HCT116 (cell line): ENCODE data around the gene RGS7. TPM values are rescaled to one million over a fixed set of nuclear protein-coding genes. Genes with fewer than 3 reads are reported as not detected.

Source experiments
- ATAC-seq: fragments of 200-7000 bp; cut with Tn5 transposase; 2 replicates; pipeline ENCODE4 v1.9.1; 2020; ENCODE audit warnings: mild to moderate bottlenecking, moderate library complexity
- BruUV-seq: library from RNA; stranded (reverse); fragments of 400-500 nt; replicated peaks from 2 replicates; lab custom pipeline; 2021; lab: Mats Ljungman, UMichigan
- CTCF ChIA-PET: fragments of 300-600 bp; sonication (Branson Sonifier 250); formaldehyde crosslinking; loops from one replicate; lab custom pipeline; 2021; ENCODE audit warnings: antibody characterized with exemption; lab: Charles Lee
- POLR2A ChIA-PET: fragments of 300-600, 350-600 bp; sonication (Branson Sonifier 250); formaldehyde crosslinking; loops from one replicate; lab custom pipeline; 2021; ENCODE audit warnings: antibody characterized with exemption; lab: Charles Lee
- RAD21 ChIA-PET, 2 experiments: fragments of 300-600 bp; sonication (Branson Sonifier 250); formaldehyde crosslinking; loops; one replicate each; lab custom pipeline; 2023; ENCODE audit warnings: low total read pairs in 2 of 2; ENCODE audit not compliant: uncharacterized antibody in 2 of 2, unreplicated experiment in 2 of 2, low non-redundant PET in 1 of 2; lab: Charles Lee
- DNase-seq: peaks from one replicate; pipeline ENCODE4 v3.0.0-alpha.2; 2010; ENCODE audit warnings: low read depth, low spot score
- H2AFZ ChIP-seq: fragments of 200-600 bp; shearing (Covaris generic), sonication (generic); 2 replicates; pipeline ENCODE4 v1.6.1; 2017; ENCODE audit warnings: low read depth, mixed run types, mixed read lengths, antibody characterized with exemption, low read length; ENCODE audit not compliant: poor library complexity, severe bottlenecking
- H3K27ac ChIP-seq: 2 replicates; pipeline ENCODE4 v1.5.1; 2012; ENCODE audit warnings: low read depth, low read length
- H3K27me3 ChIP-seq: fragments of 200-600 bp; sonication (generic); 2 replicates; pipeline ENCODE4 v1.6.1; 2016; ENCODE audit warnings: mixed run types, low read length, mixed read lengths; ENCODE audit not compliant: insufficient read depth
- H3K36me3 ChIP-seq, 2 experiments: fragments of 200-500 bp in 1 of 2; fragments of 200-600 bp in 1 of 2; sonication (Bioruptor generic) in 1 of 2; sonication (generic) in 1 of 2; 2 replicates each; pipeline versions ENCODE4 v1.5.1 to v1.6.1; 2014 to 2016; ENCODE audit warnings: low read length in 2 of 2, inconsistent platforms in 1 of 2, mixed read lengths in 1 of 2, mixed run types in 1 of 2; ENCODE audit not compliant: insufficient read depth in 2 of 2, control insufficient read depth in 1 of 2
- H3K4me1 ChIP-seq, 2 experiments: fragments of 200-600 bp in 1 of 2; sonication (generic) in 1 of 2; 2 replicates each; pipeline versions ENCODE4 v1.5.1 to v1.6.1; 2012 to 2017; ENCODE audit warnings: low read length in 2 of 2, inconsistent platforms in 1 of 2, mild to moderate bottlenecking in 1 of 2, mixed read lengths in 1 of 2, mixed run types in 1 of 2, moderate library complexity in 1 of 2; ENCODE audit not compliant: insufficient read depth in 2 of 2, control insufficient read depth in 1 of 2
- H3K4me2 ChIP-seq: fragments of 200-600 bp; sonication (generic); 2 replicates; pipeline ENCODE4 v1.6.1; 2017; ENCODE audit warnings: mixed run types, low read length, mixed read lengths
- H3K4me3 ChIP-seq, 2 experiments: fragments of 200-600 bp in 1 of 2; sonication (generic) in 1 of 2; replicated peaks in 1 of 2; 2 replicates each; pipeline ENCODE4 v1.5.1; 2011 to 2016; ENCODE audit warnings: low read length in 2 of 2, control low read depth in 1 of 2, low read depth in 1 of 2, mild to moderate bottlenecking in 1 of 2, mixed read lengths in 1 of 2, mixed run types in 1 of 2
- H3K79me2 ChIP-seq: fragments of 200-600 bp; sonication (generic); 2 replicates; pipeline ENCODE4 v1.6.1; 2017; ENCODE audit warnings: mild to moderate bottlenecking, mixed run types, low read length, moderate library complexity, mixed read lengths; ENCODE audit not compliant: insufficient read depth
- H3K9ac ChIP-seq: fragments of 200-600 bp; sonication (generic); 2 replicates; pipeline ENCODE4 v1.6.1; 2016; ENCODE audit warnings: low read length, mixed read lengths
- H3K9me2 ChIP-seq: fragments of 200-600 bp; sonication (generic), shearing (Covaris generic); 2 replicates; pipeline ENCODE4 v1.6.1; 2017; ENCODE audit warnings: mixed run types, mild to moderate bottlenecking, moderate library complexity; ENCODE audit not compliant: insufficient read depth
- H3K9me3 ChIP-seq, 2 experiments: fragments of 200-500 bp in 1 of 2; fragments of 200-600 bp in 1 of 2; sonication (Bioruptor generic) in 1 of 2; sonication (generic) in 1 of 2; 2 replicates each; pipeline ENCODE4 v1.6.1; 2014 to 2017; ENCODE audit warnings: low read length in 2 of 2, mixed read lengths in 2 of 2, inconsistent platforms in 1 of 2, low read depth in 1 of 2, mild to moderate bottlenecking in 1 of 2, mixed run types in 1 of 2, moderate library complexity in 1 of 2; ENCODE audit not compliant: control insufficient read depth in 1 of 2, insufficient read depth in 1 of 2
- H4K20me1 ChIP-seq: fragments of 200-600 bp; sonication (generic), shearing (Covaris generic); 2 replicates; pipeline ENCODE4 v1.6.1; 2017; ENCODE audit warnings: mixed run types, mild to moderate bottlenecking, moderate library complexity; ENCODE audit not compliant: insufficient read depth
- JUND ChIP-seq: IDR thresholded peaks from 2 replicates; pipeline ENCODE4 v1.6.1; 2012
- intact Hi-C: fragments of 100-400 bp; cut with micrococcal nuclease; formaldehyde crosslinking; loops from 2 replicates; pipeline ENCODE4 v1.10.0; 2022
- total RNA-seq: library from RNA; stranded (reverse); gene quantifications from one replicate; pipeline ENCODE4 v1.2.1, GENCODE V29; 2021; ENCODE audit not compliant: unreplicated experiment
- TF ChIP-seq, protein P1 (sequence below): IDR thresholded peaks from 2 replicates; pipeline ENCODE4 v1.6.1; 2011; ENCODE audit warnings: mild to moderate bottlenecking, low read length, moderate library complexity; ENCODE audit not compliant: insufficient replicate concordance; ENCODE audit errors: extremely low read depth
- TF ChIP-seq, protein P2 (sequence below): IDR thresholded peaks from 2 replicates; pipeline ENCODE4 v1.6.1; 2012; ENCODE audit warnings: low read depth

The RGS7 gene
- total RNA-seq, 1 experiment from 2014 or later: not detected

DNA sequence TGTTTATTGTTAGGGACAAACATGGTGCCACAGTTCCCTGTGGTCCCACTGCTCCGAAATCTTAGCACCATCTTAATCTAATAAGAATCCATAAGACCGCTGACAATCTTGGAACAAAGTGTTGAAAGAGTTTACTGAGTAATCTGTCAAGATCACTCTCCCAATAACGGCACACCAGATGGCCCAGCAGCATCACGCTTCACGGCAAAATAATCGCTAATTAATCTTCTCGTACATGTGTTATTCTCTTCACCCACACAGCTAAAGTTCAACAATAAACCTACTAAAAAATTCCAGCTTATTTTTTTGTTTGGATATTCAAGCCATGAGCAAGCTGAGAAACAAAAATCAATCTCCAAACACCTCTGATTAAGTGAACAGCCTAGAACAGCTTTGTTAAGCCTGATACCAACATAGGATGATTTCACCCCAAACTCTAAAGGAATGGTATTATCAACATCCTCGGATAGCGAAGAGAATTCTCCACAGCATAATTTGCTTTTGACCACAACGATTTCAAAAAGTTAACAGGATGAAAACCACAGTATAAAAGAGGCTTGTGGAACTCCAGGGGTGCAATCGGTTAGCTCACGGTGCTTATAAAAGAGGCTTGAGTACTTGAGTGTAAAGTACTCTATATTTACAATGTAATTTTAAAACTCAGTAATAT, 415.2 kb downstream of the RGS7 start:
- peaks cover 0 to 17% of the 10 kb centered on the region in 2 experiments; a peak in 2 of 4 replicates for H3K9me3 ChIP-seq
- no peak overlapping the region for H3K9ac ChIP-seq
- H4K20me1 ChIP-seq: no peaks in the 10 kb centered on the region
- no peak for DNase-seq
- no peaks in the 10 kb centered on the region for H3K27me3 ChIP-seq
- H3K27ac ChIP-seq: no peak overlapping the region
- H3K4me1 ChIP-seq: no peaks in the 10 kb centered on the region
- H2AFZ ChIP-seq: no peak overlapping the region
- no TSS peak for BruUV-seq
- TF ChIP-seq, protein P1, sequence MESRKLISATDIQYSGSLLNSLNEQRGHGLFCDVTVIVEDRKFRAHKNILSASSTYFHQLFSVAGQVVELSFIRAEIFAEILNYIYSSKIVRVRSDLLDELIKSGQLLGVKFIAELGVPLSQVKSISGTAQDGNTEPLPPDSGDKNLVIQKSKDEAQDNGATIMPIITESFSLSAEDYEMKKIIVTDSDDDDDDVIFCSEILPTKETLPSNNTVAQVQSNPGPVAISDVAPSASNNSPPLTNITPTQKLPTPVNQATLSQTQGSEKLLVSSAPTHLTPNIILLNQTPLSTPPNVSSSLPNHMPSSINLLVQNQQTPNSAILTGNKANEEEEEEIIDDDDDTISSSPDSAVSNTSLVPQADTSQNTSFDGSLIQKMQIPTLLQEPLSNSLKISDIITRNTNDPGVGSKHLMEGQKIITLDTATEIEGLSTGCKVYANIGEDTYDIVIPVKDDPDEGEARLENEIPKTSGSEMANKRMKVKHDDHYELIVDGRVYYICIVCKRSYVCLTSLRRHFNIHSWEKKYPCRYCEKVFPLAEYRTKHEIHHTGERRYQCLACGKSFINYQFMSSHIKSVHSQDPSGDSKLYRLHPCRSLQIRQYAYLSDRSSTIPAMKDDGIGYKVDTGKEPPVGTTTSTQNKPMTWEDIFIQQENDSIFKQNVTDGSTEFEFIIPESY: no peak
- TF ChIP-seq JUND: no peak
- TF ChIP-seq, protein P2, sequence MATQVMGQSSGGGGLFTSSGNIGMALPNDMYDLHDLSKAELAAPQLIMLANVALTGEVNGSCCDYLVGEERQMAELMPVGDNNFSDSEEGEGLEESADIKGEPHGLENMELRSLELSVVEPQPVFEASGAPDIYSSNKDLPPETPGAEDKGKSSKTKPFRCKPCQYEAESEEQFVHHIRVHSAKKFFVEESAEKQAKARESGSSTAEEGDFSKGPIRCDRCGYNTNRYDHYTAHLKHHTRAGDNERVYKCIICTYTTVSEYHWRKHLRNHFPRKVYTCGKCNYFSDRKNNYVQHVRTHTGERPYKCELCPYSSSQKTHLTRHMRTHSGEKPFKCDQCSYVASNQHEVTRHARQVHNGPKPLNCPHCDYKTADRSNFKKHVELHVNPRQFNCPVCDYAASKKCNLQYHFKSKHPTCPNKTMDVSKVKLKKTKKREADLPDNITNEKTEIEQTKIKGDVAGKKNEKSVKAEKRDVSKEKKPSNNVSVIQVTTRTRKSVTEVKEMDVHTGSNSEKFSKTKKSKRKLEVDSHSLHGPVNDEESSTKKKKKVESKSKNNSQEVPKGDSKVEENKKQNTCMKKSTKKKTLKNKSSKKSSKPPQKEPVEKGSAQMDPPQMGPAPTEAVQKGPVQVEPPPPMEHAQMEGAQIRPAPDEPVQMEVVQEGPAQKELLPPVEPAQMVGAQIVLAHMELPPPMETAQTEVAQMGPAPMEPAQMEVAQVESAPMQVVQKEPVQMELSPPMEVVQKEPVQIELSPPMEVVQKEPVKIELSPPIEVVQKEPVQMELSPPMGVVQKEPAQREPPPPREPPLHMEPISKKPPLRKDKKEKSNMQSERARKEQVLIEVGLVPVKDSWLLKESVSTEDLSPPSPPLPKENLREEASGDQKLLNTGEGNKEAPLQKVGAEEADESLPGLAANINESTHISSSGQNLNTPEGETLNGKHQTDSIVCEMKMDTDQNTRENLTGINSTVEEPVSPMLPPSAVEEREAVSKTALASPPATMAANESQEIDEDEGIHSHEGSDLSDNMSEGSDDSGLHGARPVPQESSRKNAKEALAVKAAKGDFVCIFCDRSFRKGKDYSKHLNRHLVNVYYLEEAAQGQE: no peak
- H3K9me2 ChIP-seq: no peaks in the 10 kb centered on the region
- H3K36me3 ChIP-seq: no peaks in the 10 kb centered on the region
- H3K79me2 ChIP-seq: no peaks in the 10 kb centered on the region
- ChIA-PET POLR2A (no interaction called here), RAD21 (no interaction called here), CTCF (no interaction called here)
- intact Hi-C loops: no loop called here
- H3K4me2 ChIP-seq: no peak overlapping the region
- no peak for ATAC-seq
- no peak overlapping the region for H3K4me3 ChIP-seq
